GM13976 (cell line): ENCODE data around the gene SLC5A7.

ENCODE experiments used
- DNase-seq: peaks from one replicate; pipeline ENCODE4 v3.0.0; 2012; ENCODE audit warnings: low spot score
- in situ Hi-C: fragments of 300-500 bp; cut with MboI; formaldehyde crosslinking; loops from one replicate; pipeline ENCODE4 v1.12.0; 2022; ENCODE audit warnings: low sequenced_read_pairs, mixed read lengths, inconsistent platforms; ENCODE audit not compliant: unreplicated experiment
- TF ChIP-seq, protein P1 (sequence below): IDR thresholded peaks from 2 replicates; pipeline ENCODE4 v1.5.1; 2012; ENCODE audit warnings: borderline replicate concordance, mild to moderate bottlenecking; ENCODE audit not compliant: insufficient read depth; ENCODE audit errors: extremely low read depth, missing control alignments, control extremely low read depth

The SLC5A7 gene

GRCh38 chr2:108048752-108049151, 62.4 kb downstream of the SLC5A7 start:
- in situ Hi-C loops: no loop called here
- DNase-seq: no peak
- TF ChIP-seq, protein P1, sequence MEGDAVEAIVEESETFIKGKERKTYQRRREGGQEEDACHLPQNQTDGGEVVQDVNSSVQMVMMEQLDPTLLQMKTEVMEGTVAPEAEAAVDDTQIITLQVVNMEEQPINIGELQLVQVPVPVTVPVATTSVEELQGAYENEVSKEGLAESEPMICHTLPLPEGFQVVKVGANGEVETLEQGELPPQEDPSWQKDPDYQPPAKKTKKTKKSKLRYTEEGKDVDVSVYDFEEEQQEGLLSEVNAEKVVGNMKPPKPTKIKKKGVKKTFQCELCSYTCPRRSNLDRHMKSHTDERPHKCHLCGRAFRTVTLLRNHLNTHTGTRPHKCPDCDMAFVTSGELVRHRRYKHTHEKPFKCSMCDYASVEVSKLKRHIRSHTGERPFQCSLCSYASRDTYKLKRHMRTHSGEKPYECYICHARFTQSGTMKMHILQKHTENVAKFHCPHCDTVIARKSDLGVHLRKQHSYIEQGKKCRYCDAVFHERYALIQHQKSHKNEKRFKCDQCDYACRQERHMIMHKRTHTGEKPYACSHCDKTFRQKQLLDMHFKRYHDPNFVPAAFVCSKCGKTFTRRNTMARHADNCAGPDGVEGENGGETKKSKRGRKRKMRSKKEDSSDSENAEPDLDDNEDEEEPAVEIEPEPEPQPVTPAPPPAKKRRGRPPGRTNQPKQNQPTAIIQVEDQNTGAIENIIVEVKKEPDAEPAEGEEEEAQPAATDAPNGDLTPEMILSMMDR: no peak

DNA sequence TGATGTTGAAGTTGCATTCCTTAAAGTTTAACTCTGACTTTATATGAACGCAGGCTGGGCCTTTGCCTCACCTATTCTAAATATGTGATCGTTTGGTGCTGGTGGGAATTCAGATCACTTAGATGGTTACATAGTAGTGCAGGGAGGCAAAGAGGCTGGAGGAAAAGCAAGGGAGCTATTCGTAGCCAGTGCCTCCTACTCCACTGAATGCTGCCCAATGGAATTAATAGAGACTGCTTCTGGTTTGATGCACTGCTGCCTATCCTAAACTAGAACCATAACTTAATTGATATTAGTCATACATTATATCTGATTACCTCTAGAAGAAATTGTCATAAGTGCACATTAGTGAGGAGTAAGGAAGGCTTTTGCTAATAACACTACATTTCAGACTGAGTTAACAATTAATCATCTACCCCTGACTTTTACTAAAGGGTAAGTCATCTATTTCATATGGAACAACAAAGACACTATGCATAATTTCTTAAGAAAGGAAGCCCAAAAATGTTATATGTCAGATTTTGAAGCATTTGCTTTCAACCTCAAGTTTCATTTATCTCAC, 72.3 kb downstream of the SLC5A7 start:
- TF ChIP-seq, protein P1: no peak
- in situ Hi-C loops: no loop called here
- DNase-seq: no peak

DNA sequence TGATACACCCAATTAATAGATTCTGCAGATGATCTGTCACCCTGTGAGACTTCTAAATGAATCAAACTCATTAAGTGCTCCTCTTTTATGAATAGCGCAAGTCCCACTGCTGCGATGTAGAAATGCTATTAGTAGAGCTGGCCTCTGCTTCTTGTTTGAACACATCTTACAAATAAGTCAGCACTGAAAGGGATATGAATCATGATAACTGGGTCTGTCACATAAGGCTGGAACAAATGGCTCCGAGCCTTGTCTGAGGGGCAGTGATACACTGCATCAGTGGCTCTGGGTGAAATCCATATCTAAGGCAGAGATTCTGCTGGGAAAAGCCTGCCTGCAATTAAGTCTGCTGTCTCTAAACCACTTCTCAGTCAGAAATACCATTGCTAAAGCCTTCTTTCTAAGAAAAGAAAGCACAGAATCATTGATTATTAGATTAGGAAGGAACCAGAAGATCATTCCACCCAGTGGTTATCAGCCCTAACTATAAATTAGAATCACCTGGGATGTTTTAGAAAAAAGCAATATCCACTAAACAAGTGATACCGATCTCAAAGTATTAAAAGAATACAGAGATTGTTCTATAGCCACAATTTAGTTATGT, 75.2 kb downstream of the SLC5A7 start:
- in situ Hi-C loops: no loop called here
- TF ChIP-seq, protein P1: no peak
- no peak for DNase-seq
